ENCODE data around the gene KCNIP1.

KCNIP1 gene

DNA sequence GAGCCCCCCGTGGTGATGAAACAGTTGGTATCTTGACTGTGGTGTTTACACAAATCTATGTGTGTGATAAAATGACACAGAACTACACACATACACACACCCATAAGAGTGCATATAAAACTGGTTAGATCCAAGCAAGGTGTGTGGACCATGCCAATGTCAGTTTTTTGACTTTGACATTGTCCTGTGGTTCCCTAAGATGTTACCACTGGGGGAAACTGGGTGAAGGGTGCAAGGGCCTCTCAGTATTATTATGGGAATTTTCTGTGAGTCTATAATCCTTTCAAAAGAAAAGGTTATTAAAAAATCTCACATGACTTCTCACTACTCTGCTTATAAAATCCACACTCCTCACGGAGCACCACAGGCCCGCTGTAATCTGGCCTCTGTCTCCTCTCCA is 13.4 kb upstream of the KCNIP1 start:
- TF ChIP-seq, protein P1, sequence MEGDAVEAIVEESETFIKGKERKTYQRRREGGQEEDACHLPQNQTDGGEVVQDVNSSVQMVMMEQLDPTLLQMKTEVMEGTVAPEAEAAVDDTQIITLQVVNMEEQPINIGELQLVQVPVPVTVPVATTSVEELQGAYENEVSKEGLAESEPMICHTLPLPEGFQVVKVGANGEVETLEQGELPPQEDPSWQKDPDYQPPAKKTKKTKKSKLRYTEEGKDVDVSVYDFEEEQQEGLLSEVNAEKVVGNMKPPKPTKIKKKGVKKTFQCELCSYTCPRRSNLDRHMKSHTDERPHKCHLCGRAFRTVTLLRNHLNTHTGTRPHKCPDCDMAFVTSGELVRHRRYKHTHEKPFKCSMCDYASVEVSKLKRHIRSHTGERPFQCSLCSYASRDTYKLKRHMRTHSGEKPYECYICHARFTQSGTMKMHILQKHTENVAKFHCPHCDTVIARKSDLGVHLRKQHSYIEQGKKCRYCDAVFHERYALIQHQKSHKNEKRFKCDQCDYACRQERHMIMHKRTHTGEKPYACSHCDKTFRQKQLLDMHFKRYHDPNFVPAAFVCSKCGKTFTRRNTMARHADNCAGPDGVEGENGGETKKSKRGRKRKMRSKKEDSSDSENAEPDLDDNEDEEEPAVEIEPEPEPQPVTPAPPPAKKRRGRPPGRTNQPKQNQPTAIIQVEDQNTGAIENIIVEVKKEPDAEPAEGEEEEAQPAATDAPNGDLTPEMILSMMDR (IDR thresholded peaks at IDR 0.05; ENCODE audit: unreplicated experiment in 3 of 3): no peak
- Mint-ChIP-seq H3K9me3 (no peaks in the 10 kb centered on the region), H3K27ac (peak overlapping the region in 1 of 3 experiments; percentile 16), H3K36me3 (ENCODE audit: low read depth) (no peaks in the 10 kb centered on the region), H3K27me3 (ENCODE audit: low read depth) (peaks cover 21% of the 10 kb centered on the region), H3K4me3 (no peak overlapping the region), H3K4me1 (peaks cover 36% of the 10 kb centered on the region)

GRCh38 chr5:170491479-170491878 is 12.3 kb upstream of the KCNIP1 start:
- TF ChIP-seq, protein P1 (IDR thresholded peaks at IDR 0.05; ENCODE audit: unreplicated experiment in 3 of 3): no peak
- Mint-ChIP-seq H3K36me3 (ENCODE audit: low read depth) (no peaks in the 10 kb centered on the region), H3K9me3 (no peaks in the 10 kb centered on the region), H3K27me3 (ENCODE audit: low read depth) (peaks cover 31% of the 10 kb centered on the region), H3K4me1 (peaks cover 40% of the 10 kb centered on the region), H3K27ac (peak overlapping the region; percentile 51 to 89 (median 79)), H3K4me3 (no peak overlapping the region)

DNA sequence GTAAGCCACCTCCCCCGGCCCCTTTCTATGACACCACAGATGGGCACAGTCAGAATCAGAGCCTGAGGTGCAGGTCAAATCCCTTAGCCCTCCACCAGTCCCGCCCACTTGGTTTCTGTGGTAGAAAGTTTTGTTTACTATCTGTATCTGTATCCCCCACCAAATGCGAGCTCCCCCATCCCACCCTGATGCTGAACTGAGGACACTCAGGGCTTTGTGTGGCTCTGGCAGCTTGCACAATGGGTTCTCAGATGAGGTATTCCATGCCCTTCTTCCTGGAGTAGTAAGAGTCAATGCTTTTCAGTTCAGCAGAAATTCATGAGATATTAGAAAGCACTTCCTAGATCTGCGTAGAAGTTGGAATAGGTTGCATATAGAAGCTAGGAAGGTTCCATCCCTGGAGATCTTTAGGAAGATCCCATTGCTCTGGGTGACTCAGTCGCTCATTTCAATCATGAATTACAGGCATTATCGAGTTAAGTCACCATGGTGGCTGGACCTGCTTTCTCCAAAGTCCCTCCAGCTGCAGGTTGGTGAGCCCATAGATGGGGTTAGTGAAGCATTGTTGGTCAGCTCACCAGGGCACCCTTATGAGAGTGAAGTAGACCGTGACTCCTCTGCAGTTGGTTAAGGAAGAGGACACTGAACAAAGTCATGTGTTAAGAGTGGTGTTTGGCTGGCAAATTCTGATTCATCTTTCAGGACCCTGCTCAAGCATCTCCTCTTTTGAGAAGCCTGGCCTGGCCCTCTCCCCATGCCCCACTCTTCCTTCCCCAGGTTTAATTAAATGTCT is 10.6 kb upstream of the KCNIP1 start:
- no peaks in the 10 kb centered on the region for H3K9me3 Mint-ChIP-seq
- H3K27ac Mint-ChIP-seq: peak overlapping the region in 1 of 3 experiments; percentile 15
- H3K27me3 Mint-ChIP-seq (ENCODE audit: low read depth): peaks cover 42% of the 10 kb centered on the region
- H3K4me1 Mint-ChIP-seq: peaks cover 52% of the 10 kb centered on the region
- no peaks in the 10 kb centered on the region for H3K36me3 Mint-ChIP-seq (ENCODE audit: low read depth)
- TF ChIP-seq, protein P1 (IDR thresholded peaks at IDR 0.05; ENCODE audit: unreplicated experiment in 3 of 3): no peak
- no peak overlapping the region for H3K4me3 Mint-ChIP-seq

DNA sequence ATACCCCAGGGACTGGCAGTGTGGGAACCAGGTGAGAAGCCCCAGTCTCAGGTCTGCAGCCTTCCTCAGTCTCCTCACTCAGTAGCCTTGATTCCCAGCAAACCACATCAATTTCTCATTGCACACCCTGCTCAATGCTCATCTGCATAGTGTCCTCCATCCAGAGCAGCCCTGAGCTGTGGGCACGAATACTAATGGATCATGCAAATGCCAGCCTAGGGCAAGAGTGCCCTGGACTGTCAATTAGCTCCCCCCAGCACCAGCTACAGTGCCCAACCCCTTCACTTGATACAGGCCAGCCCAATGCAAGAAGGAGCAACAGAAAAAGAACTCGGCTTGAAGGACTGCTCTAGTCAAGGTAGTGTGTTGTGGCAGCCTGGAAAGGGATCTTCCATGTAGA is 9.8 kb upstream of the KCNIP1 start:
- no peaks in the 10 kb centered on the region for H3K36me3 Mint-ChIP-seq (ENCODE audit: low read depth)

GRCh38 chr5:170495825-170496661 is 7.8 kb upstream of the KCNIP1 start:
- TF ChIP-seq, protein P1 (IDR thresholded peaks at IDR 0.05; ENCODE audit: unreplicated experiment in 3 of 3): no peak
- no peak overlapping the region for H3K4me3 Mint-ChIP-seq
- no peaks in the 10 kb centered on the region for H3K36me3 Mint-ChIP-seq (ENCODE audit: low read depth)

More for the DNA sequence above, 9.8 kb upstream of the KCNIP1 start:
- no peak overlapping the region for H3K4me3 Mint-ChIP-seq
- peak overlapping the region in 1 of 3 experiments; percentile 15 for H3K27ac Mint-ChIP-seq
- peaks cover 37% of the 10 kb centered on the region for H3K27me3 Mint-ChIP-seq (ENCODE audit: low read depth)
- H3K4me1 Mint-ChIP-seq: peaks cover 52% of the 10 kb centered on the region
- TF ChIP-seq, protein P1 (IDR thresholded peaks at IDR 0.05; ENCODE audit: unreplicated experiment in 3 of 3): no peak
- no peaks in the 10 kb centered on the region for H3K9me3 Mint-ChIP-seq

More at GRCh38 chr5:170495825-170496661, 7.8 kb upstream of the KCNIP1 start:
- Mint-ChIP-seq H3K27me3 (ENCODE audit: low read depth) (peaks cover 47% of the 10 kb centered on the region), H3K27ac (peak overlapping the region in 2 of 3 experiments; percentile 64 to 83), H3K9me3 (no peaks in the 10 kb centered on the region), H3K4me1 (peaks cover 50% of the 10 kb centered on the region)
